Activated T-cell treated with anti-CD3 and anti-CD28 coated beads, Interleukin-2, amount 50 U/mL, for 72 hours (primary cell): ENCODE data around the gene DUSP28. TPM values are rescaled to one million over a fixed set of nuclear protein-coding genes. Genes with fewer than 3 reads are reported as not detected.

Experiments used
- ATAC-seq, 2 donors: fragments of 150-1000 bp; cut with Tn5 transposase; replicated peaks in 1 of 2; 2 replicates each; pipeline ENCODE4 v1.10.0; 2021; ENCODE audit warnings: moderate library complexity in 2 of 2, mild to moderate bottlenecking in 1 of 2
- DNase-seq, 2 donors: peaks; one replicate each; pipeline ENCODE4 v3.0.0; 2021 to 2022; ENCODE audit warnings: mixed read lengths in 1 of 2
- H3K27ac Mint-ChIP-seq: one replicate; pipeline ENCODE4 v1.8.0; 2022; ENCODE audit warnings: mild to moderate bottlenecking, moderate library complexity, mixed read lengths
- H3K27me3 Mint-ChIP-seq: one replicate; pipeline ENCODE4 v1.8.0; 2022; ENCODE audit warnings: low read depth, mixed read lengths
- H3K36me3 Mint-ChIP-seq, 2 donors: one replicate each; pipeline ENCODE4 v1.8.0; 2022; ENCODE audit warnings: mixed read lengths in 2 of 2, mild to moderate bottlenecking in 1 of 2; ENCODE audit not compliant: insufficient read depth in 2 of 2
- H3K4me1 Mint-ChIP-seq: one replicate; pipeline ENCODE4 v1.8.0; 2022; ENCODE audit warnings: low read depth, mixed read lengths
- H3K4me3 Mint-ChIP-seq, 2 donors: one replicate each; pipeline ENCODE4 v1.8.0; 2022; ENCODE audit warnings: mild to moderate bottlenecking in 2 of 2, mixed read lengths in 2 of 2, moderate library complexity in 2 of 2
- H3K9me3 Mint-ChIP-seq, 2 donors: one replicate each; pipeline ENCODE4 v1.8.0; 2022; ENCODE audit warnings: mixed read lengths in 2 of 2
- total RNA-seq, 2 donors: library from RNA; stranded (reverse); gene quantifications; one replicate each; pipeline ENCODE4 v1.2.3, GENCODE V29; 2022

The DUSP28 gene
- total RNA-seq, 2 donors from 2014 or later, result 7.1 to 7.3 TPM

GRCh38 chr2:240601061-240601830, 41.1 kb downstream of the DUSP28 start:
- Mint-ChIP-seq H3K27ac (no peak overlapping the region), H3K36me3 (no peaks in the 10 kb centered on the region)

GRCh38 chr2:240601831-240602160, 41.6 kb downstream of the DUSP28 start:
- no peaks in the 10 kb centered on the region for H3K36me3 Mint-ChIP-seq
- H3K27me3 Mint-ChIP-seq, result no peaks in the 10 kb centered on the region
- H3K9me3 Mint-ChIP-seq, result no peaks in the 10 kb centered on the region
- no peaks in the 10 kb centered on the region for H3K4me1 Mint-ChIP-seq
- no peak overlapping the region for H3K4me3 Mint-ChIP-seq
- ATAC-seq (no peak), DNase-seq (no peak)
- H3K27ac Mint-ChIP-seq, result no peak overlapping the region

More at GRCh38 chr2:240601061-240601830, 41.1 kb downstream of the DUSP28 start:
- H3K4me1 Mint-ChIP-seq, result no peaks in the 10 kb centered on the region
- no peak overlapping the region for H3K4me3 Mint-ChIP-seq
- no peaks in the 10 kb centered on the region for H3K27me3 Mint-ChIP-seq
- DNase-seq (no peak), ATAC-seq (no peak)
- no peaks in the 10 kb centered on the region for H3K9me3 Mint-ChIP-seq

DNA sequence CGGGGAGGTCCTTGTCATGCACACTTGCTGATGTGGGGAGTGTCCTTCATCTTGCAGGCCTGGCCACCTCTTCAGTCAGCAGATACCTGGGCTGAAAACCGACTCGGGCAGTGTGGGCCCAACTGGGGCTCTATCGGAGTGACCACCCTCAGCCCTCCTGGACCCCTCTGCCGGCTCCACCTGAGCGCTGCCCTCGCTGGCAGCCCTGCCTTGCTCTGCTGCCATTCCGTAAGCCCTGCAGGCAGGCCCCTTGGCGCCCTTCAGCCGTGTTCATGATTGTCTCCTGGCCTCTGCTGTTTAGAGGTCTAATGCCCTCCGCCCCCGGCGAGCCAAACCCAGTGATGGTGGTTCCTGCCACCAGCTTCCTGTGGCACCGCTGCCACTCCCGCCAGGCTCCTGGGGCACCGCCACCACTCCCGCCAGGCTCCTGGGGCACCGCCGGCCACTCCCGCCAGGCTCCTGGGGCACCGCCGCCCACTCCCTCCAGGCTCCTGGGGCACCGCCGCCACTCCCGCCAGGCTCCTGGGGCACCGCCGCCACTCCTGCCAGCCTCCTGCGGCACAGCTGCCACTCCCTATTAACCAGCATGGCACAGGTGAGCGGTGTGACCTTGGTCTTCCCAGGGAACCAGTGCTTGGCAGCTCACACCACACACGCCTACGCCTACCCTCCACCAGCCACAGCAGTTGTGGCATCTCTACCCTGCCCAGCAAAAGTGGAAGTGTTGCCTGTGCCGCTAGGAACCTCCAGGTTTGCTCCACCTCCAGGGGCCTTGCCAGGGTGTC, 42.3 kb downstream of the DUSP28 start:
- no peaks in the 10 kb centered on the region for H3K27me3 Mint-ChIP-seq
- no peak overlapping the region for H3K27ac Mint-ChIP-seq
- H3K4me3 Mint-ChIP-seq, result no peak overlapping the region
- H3K4me1 Mint-ChIP-seq, result no peaks in the 10 kb centered on the region
- H3K9me3 Mint-ChIP-seq, result no peaks in the 10 kb centered on the region
- H3K36me3 Mint-ChIP-seq, result no peaks in the 10 kb centered on the region
- DNase-seq (no peak), ATAC-seq (no peak)

- no peak for ATAC-seq
Measured at GRCh38 chr2:240603081-240603835, 43.1 kb downstream of the DUSP28 start.

DNA sequence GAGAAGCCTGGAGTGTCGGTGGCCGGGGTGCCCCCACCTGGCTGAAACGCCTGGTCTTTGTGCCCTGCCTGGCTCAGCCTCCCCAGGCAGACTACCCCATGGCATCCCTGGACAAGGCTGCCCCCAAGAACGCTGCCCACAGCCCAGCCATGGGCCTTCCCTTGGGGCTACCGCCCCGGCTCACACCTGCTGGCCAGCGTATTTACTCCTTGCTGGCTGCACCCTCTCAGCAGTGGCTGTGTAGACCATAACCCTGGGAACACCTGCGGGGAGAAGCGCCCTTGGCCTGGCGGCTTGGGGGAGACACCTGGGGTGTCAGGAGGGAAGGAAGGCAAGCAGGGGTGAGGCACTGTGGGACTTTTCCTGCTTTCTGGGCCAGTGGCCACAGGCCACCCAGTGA, 43.7 kb downstream of the DUSP28 start:
- Mint-ChIP-seq H3K9me3 (no peaks in the 10 kb centered on the region), H3K36me3 (no peaks in the 10 kb centered on the region), H3K4me3 (no peak overlapping the region), H3K27me3 (no peaks in the 10 kb centered on the region), H3K27ac (no peak overlapping the region), H3K4me1 (no peaks in the 10 kb centered on the region)
- ATAC-seq (no peak), DNase-seq (no peak)

More at GRCh38 chr2:240603081-240603835, 43.1 kb downstream of the DUSP28 start:
- H3K9me3 Mint-ChIP-seq, result no peaks in the 10 kb centered on the region
- no peak overlapping the region for H3K4me3 Mint-ChIP-seq
- H3K36me3 Mint-ChIP-seq, result no peaks in the 10 kb centered on the region
- no peak overlapping the region for H3K27ac Mint-ChIP-seq
- H3K27me3 Mint-ChIP-seq, result no peaks in the 10 kb centered on the region
- DNase-seq, result no peak
- no peaks in the 10 kb centered on the region for H3K4me1 Mint-ChIP-seq

- H3K27me3 Mint-ChIP-seq, result no peaks in the 10 kb centered on the region
- peak overlapping the region; percentile 59 for H3K27ac Mint-ChIP-seq
- H3K9me3 Mint-ChIP-seq, result no peaks in the 10 kb centered on the region
- ATAC-seq (peak in 1 of 2 donors; percentile 41), DNase-seq (no peak)
- no peaks in the 10 kb centered on the region for H3K36me3 Mint-ChIP-seq
- no peaks in the 10 kb centered on the region for H3K4me1 Mint-ChIP-seq
- no peak overlapping the region for H3K4me3 Mint-ChIP-seq
Measured at GRCh38 chr2:240604291-240604938, 44.3 kb downstream of the DUSP28 start.

DNA sequence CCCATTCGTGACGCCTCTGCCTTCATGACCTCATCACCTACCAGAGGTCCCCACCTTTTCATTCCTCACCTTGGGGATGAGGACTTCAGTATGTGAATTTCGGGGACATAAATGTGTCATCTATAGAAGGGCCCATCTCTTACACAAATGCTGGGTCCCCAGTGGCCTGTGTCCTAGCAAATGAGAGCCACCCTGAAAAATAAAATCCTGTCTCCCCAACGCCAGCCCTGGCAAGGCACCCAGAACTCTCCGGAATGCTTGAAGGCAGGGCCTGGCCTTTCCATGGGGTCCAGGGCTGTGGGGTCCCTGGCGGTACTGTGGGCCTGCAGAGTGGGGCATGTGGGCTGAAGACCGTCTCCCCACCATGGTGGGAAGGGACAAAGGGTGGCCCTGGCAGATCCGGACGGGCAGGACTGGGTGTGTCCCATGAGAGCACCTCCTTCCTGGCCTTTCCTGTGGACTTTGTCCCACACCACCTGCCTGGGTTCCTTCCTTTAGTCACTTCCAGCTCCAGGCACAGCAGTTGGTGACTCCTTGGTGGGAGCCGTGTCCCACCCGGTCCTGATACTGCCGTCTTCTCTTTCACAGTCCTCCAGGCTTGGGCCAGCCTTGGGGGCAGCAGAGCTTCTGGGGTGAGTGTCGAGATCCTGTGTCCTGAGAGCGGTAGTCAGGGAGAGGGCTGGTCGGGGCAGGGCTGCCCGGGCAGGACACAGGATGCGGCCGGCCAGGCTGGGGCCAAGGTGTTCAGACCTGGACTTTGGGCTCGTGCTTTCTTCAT, 45.0 kb downstream of the DUSP28 start:
- H3K27ac Mint-ChIP-seq, result peak overlapping the region; percentile 59
- no peak overlapping the region for H3K4me3 Mint-ChIP-seq
- no peaks in the 10 kb centered on the region for H3K36me3 Mint-ChIP-seq
- no peaks in the 10 kb centered on the region for H3K4me1 Mint-ChIP-seq
- ATAC-seq (no peak), DNase-seq (no peak)
- no peaks in the 10 kb centered on the region for H3K27me3 Mint-ChIP-seq
- H3K9me3 Mint-ChIP-seq, result no peaks in the 10 kb centered on the region

DNA sequence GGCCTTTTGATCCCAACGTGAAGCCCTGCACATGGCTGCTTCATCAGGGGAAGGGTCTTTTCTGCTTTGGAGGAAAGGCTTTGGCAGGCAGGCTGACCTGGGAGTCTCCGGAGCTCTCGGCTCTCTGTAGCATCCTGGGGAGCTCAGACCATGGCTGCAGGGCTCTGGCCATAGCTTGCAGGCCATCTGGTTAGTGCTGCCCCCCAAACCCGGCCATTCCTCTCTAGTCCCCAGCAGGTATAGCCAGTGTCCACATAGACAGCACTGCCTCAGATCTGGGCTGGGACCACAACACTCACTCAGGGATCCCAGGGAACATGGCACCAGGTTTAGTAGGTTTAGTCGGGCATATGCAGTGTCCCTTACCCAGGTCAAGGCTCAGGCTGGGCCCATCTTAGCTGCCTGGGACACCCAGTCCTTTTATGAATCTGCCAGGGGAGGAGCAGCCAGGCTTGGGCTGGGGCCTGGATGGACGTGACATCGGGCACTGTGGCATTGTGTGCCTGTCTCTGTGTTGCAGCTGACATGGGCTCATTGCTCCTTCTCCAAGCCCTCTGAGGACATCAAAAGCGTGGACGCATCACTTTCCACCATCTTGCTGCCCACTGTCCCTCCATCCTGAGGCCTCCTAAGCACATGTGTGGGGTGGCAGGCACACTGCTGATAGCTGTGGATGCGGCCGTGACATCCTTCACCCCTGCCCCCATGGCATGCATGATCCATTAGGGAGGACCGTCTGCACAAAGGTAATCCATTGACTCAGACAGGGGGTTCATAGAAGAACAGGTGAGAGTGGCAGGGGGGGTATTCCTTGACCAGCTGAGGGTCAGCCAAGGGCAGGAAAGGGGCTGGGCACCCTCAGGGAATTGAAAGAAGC, 45.9 kb downstream of the DUSP28 start:
- DNase-seq, result no peak
- no peak for ATAC-seq
- no peak overlapping the region for H3K27ac Mint-ChIP-seq
- H3K4me1 Mint-ChIP-seq, result no peaks in the 10 kb centered on the region
- no peaks in the 10 kb centered on the region for H3K36me3 Mint-ChIP-seq
- H3K4me3 Mint-ChIP-seq, result no peak overlapping the region
- H3K9me3 Mint-ChIP-seq, result no peaks in the 10 kb centered on the region
- no peaks in the 10 kb centered on the region for H3K27me3 Mint-ChIP-seq

DNA sequence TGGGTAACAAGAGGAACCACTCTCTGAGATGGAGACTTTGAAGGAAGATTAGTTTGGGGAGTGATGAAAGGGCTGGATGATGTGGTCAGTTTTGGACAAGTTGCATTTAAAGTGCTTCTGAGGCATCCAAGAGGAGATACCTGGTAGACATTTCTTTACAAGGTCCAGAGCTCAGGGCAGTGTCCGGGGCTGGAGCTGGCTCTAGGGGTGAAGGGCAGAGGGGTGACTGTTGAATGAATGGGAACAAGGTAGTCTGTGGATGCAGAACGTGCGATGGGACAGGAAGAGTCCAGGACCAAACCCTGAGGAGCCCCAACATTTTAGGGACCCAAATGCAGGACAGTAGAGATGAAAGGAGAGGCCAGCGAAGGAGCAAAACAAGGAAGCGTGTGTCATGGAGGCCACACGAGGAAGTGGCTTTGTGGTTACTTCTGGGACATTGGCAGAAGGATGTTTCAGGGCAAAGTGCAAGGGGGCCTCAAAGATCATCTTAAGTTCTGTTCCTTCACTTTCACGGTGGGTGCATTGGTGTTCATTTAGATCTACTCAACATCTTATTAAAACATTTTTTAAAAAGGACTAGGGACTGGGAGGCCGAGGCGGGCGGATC, 51.5 kb downstream of the DUSP28 start:
- Mint-ChIP-seq H3K9me3 (peaks cover 0 to under 1% of the 10 kb centered on the region in 2 donors), H3K36me3 (peaks cover 3 to 11% of the 10 kb centered on the region in 2 donors), H3K4me1 (no peaks in the 10 kb centered on the region), H3K27ac (peak overlapping the region; percentile 67), H3K27me3 (no peaks in the 10 kb centered on the region), H3K4me3 (peak overlapping the region; percentile 67 to 72)
- ATAC-seq (peak; percentile 47 to 67), DNase-seq (peak; percentile 31 to 44)
